ENCODE measurements around the gene LHFPL3. TPM values are rescaled to one million over a fixed set of nuclear protein-coding genes. Genes with fewer than 3 reads are reported as not detected.

The LHFPL3 gene
- total and polyA plus RNA-seq, 2 of the 13 experiments (the other 11 are each of a cell fraction or from before 2014, with no cell fraction given): not detected

DNA sequence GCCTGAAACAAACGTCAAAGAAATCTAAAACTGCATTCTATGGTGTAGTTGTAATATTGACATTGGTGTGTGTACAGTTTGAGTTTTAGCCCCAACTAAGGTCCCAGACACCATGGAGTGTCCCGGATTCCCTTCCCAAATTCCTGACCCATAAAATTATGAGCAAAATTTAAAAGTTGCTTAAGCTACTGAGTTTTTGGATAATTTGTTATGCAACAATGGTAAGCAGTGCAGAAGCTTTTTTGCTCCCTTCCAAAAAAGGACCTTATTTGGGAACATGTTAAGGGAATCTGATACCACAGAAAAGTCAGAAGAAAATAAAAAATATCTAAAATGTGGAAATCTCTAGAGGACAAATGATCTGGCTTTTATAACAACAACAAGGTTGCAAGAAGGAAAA is 622.4 kb downstream of the LHFPL3 start (continued):
- TF ChIP-seq EHMT2 (IDR thresholded peaks at IDR 0.05; ENCODE audit: borderline replicate concordance, low read depth, low read length): no peak

DNA sequence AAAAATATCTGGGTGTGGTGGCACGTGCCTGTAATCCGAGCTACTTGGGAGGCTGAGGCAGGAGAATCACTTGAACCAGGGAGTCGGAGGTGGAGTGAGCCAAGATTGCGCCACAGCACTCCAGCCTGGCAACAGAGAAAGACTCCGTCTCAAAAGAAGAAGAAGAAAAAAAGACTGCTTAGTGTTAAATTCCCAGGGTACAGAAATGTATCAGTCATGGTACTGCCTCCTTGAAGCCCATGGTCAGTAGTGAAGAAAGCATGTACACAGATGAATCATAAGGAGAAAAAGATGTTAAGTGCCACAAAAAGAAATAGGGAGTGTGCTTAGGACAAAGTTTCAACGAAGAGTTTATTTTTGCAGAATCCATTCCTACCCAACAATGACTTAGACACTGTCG is 623.1 kb downstream of the LHFPL3 start:
- no peaks in the 10 kb centered on the region for H3K79me2 ChIP-seq (ENCODE audit: insufficient read depth, low read length)
- no peaks in the 10 kb centered on the region for H4K20me1 ChIP-seq (ENCODE audit: insufficient read depth, low read length)
- no peak overlapping the region for H3K4me2 ChIP-seq (ENCODE audit: low read depth, low read length)
- POLR2A ChIA-PET: no interaction called here
- FAIRE-seq (no peak), ATAC-seq (no peak), DNase-seq (ENCODE audit: low spot score) (no peak)
- no peaks in the 10 kb centered on the region for H3K9me3 ChIP-seq (ENCODE audit: low read length)
- CTCF ChIA-PET (ENCODE audit: low intra/inter-chr PET ratio, low total read pairs): no interaction called here
- H3K9ac ChIP-seq (ENCODE audit: insufficient read depth, low read depth, low read length): no peak overlapping the region
- no TSS peak for BruUV-seq (replicated peaks)
- no peak overlapping the region for H3K27ac ChIP-seq (ENCODE audit: extremely low read length, insufficient read depth, low read length)
- in situ Hi-C loops (cut with HindIII; ENCODE audit: extremely low pct_ligation_motif_present, low pct_unique_long_range_greater_than_20kb): no loop called here
- H2AFZ ChIP-seq (ENCODE audit: low read length): no peak overlapping the region
- WGBS (ENCODE audit: low lambda C conversion rate): 44% methylated on average over 7 of the region's 7 CpGs
- intact Hi-C loops (cut with micrococcal nuclease; ENCODE audit: unreplicated experiment): no loop called here
- no peaks in the 10 kb centered on the region for H3K27me3 ChIP-seq (ENCODE audit: control insufficient read depth in 1 of 2, insufficient read depth in 2 of 2, low read length in 2 of 2)
- H3K4me3 ChIP-seq (replicated peaks in 1 of 3; ENCODE audit: insufficient read depth in 1 of 3, low read depth in 2 of 3, low read length in 3 of 3): no peak overlapping the region
- no peak for TF ChIP-seq ZFYVE20 (CRISPR knock-in tag; IDR thresholded peaks at IDR 0.05; ENCODE audit: borderline replicate concordance, low read depth)
- TF ChIP-seq ATF1 (CRISPR knock-in tag; IDR thresholded peaks at IDR 0.05): no peak
- TF ChIP-seq PHF8 (CRISPR knock-in tag; IDR thresholded peaks at IDR 0.05): no peak
- no peaks in the 10 kb centered on the region for H3K4me1 ChIP-seq (ENCODE audit: insufficient read depth, low read length)
- H3K36me3 ChIP-seq (replicated peaks in 1 of 2; ENCODE audit: control insufficient read depth in 1 of 2, insufficient read depth in 2 of 2, low read length in 2 of 2): no peaks in the 10 kb centered on the region

DNA sequence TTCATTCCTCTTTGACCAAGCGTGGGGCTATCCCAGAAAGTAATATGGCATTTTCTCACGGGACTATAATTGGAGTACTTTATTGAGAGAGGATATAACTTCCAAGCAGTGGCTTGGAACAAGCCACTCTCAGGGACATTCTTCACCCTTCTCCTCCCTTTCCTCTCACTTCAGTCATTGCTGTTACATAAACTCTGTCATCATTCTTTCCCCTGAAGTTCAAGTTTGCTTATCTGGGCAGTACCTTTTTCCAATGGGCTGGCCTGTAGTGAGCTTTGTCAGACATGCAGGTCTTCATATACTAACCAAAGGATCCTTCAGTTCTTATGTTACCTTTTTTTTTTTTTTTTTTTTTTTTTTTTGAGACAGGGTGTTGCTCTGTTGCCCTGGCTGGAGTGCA is 626.9 kb downstream of the LHFPL3 start:
- H3K27me3 ChIP-seq (ENCODE audit: control insufficient read depth in 1 of 2, insufficient read depth in 2 of 2, low read length in 2 of 2): no peaks in the 10 kb centered on the region
- intact Hi-C loops (cut with micrococcal nuclease; ENCODE audit: unreplicated experiment): no loop called here
- no peaks in the 10 kb centered on the region for H4K20me1 ChIP-seq (ENCODE audit: insufficient read depth, low read length)
- H3K27ac ChIP-seq (ENCODE audit: extremely low read length, insufficient read depth, low read length): no peak overlapping the region
- no peaks in the 10 kb centered on the region for H3K36me3 ChIP-seq (replicated peaks in 1 of 2; ENCODE audit: control insufficient read depth in 1 of 2, insufficient read depth in 2 of 2, low read length in 2 of 2)
- H3K4me1 ChIP-seq (ENCODE audit: insufficient read depth, low read length): no peaks in the 10 kb centered on the region
- H3K9ac ChIP-seq (ENCODE audit: insufficient read depth, low read depth, low read length): no peak overlapping the region
- FAIRE-seq (no peak), DNase-seq (ENCODE audit: low spot score) (no peak), ATAC-seq (no peak)
- H3K4me2 ChIP-seq (ENCODE audit: low read depth, low read length): no peak overlapping the region
- H3K9me3 ChIP-seq (ENCODE audit: low read length): no peaks in the 10 kb centered on the region
- H3K4me3 ChIP-seq (replicated peaks in 1 of 3; ENCODE audit: insufficient read depth in 1 of 3, low read depth in 2 of 3, low read length in 3 of 3): no peak overlapping the region
- in situ Hi-C loops (cut with HindIII; ENCODE audit: extremely low pct_ligation_motif_present, low pct_unique_long_range_greater_than_20kb): no loop called here
- CTCF ChIA-PET (ENCODE audit: low intra/inter-chr PET ratio, low total read pairs): no interaction called here
- 58% methylated on average over 2 of the region's 2 CpGs for WGBS (ENCODE audit: low lambda C conversion rate)
- no TSS peak for BruUV-seq (replicated peaks)
- no peak overlapping the region for H2AFZ ChIP-seq (ENCODE audit: low read length)
- H3K79me2 ChIP-seq (ENCODE audit: insufficient read depth, low read length): no peaks in the 10 kb centered on the region
- POLR2A ChIA-PET: no interaction called here
- TF ChIP-seq AHR (CRISPR knock-in tag; IDR thresholded peaks at IDR 0.05) (no peak), ZNF577 (CRISPR knock-in tag; IDR thresholded peaks at IDR 0.05; ENCODE audit: borderline replicate concordance, low read depth) (no peak), MTF2 (CRISPR knock-in tag; IDR thresholded peaks at IDR 0.05; ENCODE audit: borderline replicate concordance) (no peak), CHD2 (IDR thresholded peaks at IDR 0.05; ENCODE audit: low read depth, low read length) (no peak), SMAD9 (CRISPR knock-in tag; IDR thresholded peaks at IDR 0.05) (no peak), ZNF552 (CRISPR knock-in tag; IDR thresholded peaks at IDR 0.05; ENCODE audit: borderline replicate concordance) (no peak)
- TF ChIP-seq, protein P1, sequence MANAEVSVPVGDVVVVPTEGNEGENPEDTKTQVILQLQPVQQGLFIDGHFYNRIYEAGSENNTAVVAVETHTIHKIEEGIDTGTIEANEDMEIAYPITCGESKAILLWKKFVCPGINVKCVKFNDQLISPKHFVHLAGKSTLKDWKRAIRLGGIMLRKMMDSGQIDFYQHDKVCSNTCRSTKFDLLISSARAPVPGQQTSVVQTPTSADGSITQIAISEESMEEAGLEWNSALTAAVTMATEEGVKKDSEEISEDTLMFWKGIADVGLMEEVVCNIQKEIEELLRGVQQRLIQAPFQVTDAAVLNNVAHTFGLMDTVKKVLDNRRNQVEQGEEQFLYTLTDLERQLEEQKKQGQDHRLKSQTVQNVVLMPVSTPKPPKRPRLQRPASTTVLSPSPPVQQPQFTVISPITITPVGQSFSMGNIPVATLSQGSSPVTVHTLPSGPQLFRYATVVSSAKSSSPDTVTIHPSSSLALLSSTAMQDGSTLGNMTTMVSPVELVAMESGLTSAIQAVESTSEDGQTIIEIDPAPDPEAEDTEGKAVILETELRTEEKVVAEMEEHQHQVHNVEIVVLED (CRISPR knock-in tag; IDR thresholded peaks at IDR 0.05; ENCODE audit: borderline replicate concordance): no peak
- TF ChIP-seq, protein P2, sequence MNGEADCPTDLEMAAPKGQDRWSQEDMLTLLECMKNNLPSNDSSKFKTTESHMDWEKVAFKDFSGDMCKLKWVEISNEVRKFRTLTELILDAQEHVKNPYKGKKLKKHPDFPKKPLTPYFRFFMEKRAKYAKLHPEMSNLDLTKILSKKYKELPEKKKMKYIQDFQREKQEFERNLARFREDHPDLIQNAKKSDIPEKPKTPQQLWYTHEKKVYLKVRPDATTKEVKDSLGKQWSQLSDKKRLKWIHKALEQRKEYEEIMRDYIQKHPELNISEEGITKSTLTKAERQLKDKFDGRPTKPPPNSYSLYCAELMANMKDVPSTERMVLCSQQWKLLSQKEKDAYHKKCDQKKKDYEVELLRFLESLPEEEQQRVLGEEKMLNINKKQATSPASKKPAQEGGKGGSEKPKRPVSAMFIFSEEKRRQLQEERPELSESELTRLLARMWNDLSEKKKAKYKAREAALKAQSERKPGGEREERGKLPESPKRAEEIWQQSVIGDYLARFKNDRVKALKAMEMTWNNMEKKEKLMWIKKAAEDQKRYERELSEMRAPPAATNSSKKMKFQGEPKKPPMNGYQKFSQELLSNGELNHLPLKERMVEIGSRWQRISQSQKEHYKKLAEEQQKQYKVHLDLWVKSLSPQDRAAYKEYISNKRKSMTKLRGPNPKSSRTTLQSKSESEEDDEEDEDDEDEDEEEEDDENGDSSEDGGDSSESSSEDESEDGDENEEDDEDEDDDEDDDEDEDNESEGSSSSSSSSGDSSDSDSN (CRISPR knock-in tag; IDR thresholded peaks at IDR 0.05): no peak
